CD4-positive, alpha-beta T cell treated with Interleukin-15 for 4 hours (primary cell): ENCODE data around the gene TTLL11.

Experiments used
- DNase-seq: peaks from one replicate; pipeline ENCODE4 v3.0.0-alpha.2; 2020; ENCODE audit warnings: low spot score

TTLL11 gene

GRCh38 chr9:122092611-122093506, at the start of gene TTLL11:
TTLL11 (minus strand) TSS chr9:122093308; CDS start chr9:122093148, 160 bp downstream.
- DNase-seq = peak; percentile 96

- no peak for DNase-seq
Measured at GRCh38 chr9:122141671-122142070, 48.6 kb upstream of the TTLL11 start.

GRCh38 chr9:122140368-122141193, 47.5 kb upstream of the TTLL11 start:
- no peak for DNase-seq

- no peak for DNase-seq
Measured at GRCh38 chr9:122138560-122139268, 45.6 kb upstream of the TTLL11 start.

GRCh38 chr9:122135529-122135859, 42.4 kb upstream of the TTLL11 start:
- DNase-seq = no peak

GRCh38 chr9:122134822-122135528, 41.9 kb upstream of the TTLL11 start:
- no peak for DNase-seq

GRCh38 chr9:122133984-122134535, 41.0 kb upstream of the TTLL11 start:
- no peak for DNase-seq

GRCh38 chr9:122133263-122133983, 40.3 kb upstream of the TTLL11 start:
- DNase-seq = no peak

- no peak for DNase-seq
Measured at GRCh38 chr9:122132539-122132938, 39.4 kb upstream of the TTLL11 start.

GRCh38 chr9:122131401-122132001, 38.4 kb upstream of the TTLL11 start:
- no peak for DNase-seq

GRCh38 chr9:122130837-122131236, 37.7 kb upstream of the TTLL11 start:
- DNase-seq = no peak

GRCh38 chr9:122129969-122130368, 36.9 kb upstream of the TTLL11 start:
- no peak for DNase-seq

GRCh38 chr9:122128969-122129343, 35.8 kb upstream of the TTLL11 start:
- no peak for DNase-seq

GRCh38 chr9:122128007-122128968, 35.2 kb upstream of the TTLL11 start:
- peak; percentile 4 for DNase-seq

- DNase-seq = no peak
Measured at GRCh38 chr9:122127396-122127798, 34.3 kb upstream of the TTLL11 start.

- no peak for DNase-seq
Measured at GRCh38 chr9:122126331-122127261, 33.5 kb upstream of the TTLL11 start.

GRCh38 chr9:122125509-122126330, 32.6 kb upstream of the TTLL11 start:
- DNase-seq = no peak
